Measurements from ENCODE around the gene COG7.
"Not testable (repeated sequence)": the region's sequence is repeated elsewhere in the genome, so short reads cannot be mapped to it uniquely, and the experiment has no call there.

- TF ChIP-seq EZH2phosphoT487 (IDR thresholded peaks at IDR 0.05; ENCODE audit: borderline replicate concordance, low read length); CTCF (conservative IDR thresholded peaks at IDR 0.05; ENCODE audit: low read depth, low read length): not testable (repeated sequence)
Measured at GRCh38 chr16:23462994-23463393, 10.0 kb upstream of the COG7 start.
